ENCODE data around the gene GABBR2.

- TF ChIP-seq RBBP5 (IDR thresholded peaks at IDR 0.05; ENCODE audit: borderline replicate concordance, low read depth, low read length): no peak
- peak in 1 of 3 experiments; percentile 40; a peak in 3 of 4 replicates for TF ChIP-seq CTCF (IDR thresholded peaks at IDR 0.05; ENCODE audit: control extremely low read depth in 1 of 3, insufficient read depth in 1 of 3, low read depth in 1 of 3, low read length in 3 of 3)
- TF ChIP-seq TCF12 (IDR thresholded peaks at IDR 0.05; ENCODE audit: low read depth, low read length): no peak
- TF ChIP-seq CHD2 (IDR thresholded peaks at IDR 0.05; ENCODE audit: low read length): no peak
- no peak for TF ChIP-seq EZH2 (IDR thresholded peaks at IDR 0.05; ENCODE audit: low read depth, low read length, severe bottlenecking)
- no peak for TF ChIP-seq ATF3 (IDR thresholded peaks at IDR 0.05; ENCODE audit: insufficient read depth, low read depth, low read length)
- TF ChIP-seq FOSL1 (IDR thresholded peaks at IDR 0.05; ENCODE audit: insufficient read depth, low read depth, low read length): no peak
- TF ChIP-seq ZNF274 (IDR thresholded peaks at IDR 0.05; ENCODE audit: borderline replicate concordance, extremely low read depth, low read length): no peak
- no peak for TF ChIP-seq JUND (IDR thresholded peaks at IDR 0.05; ENCODE audit: low read length)
- no peak for TF ChIP-seq POLR2A (IDR thresholded peaks at IDR 0.05; ENCODE audit: control extremely low read depth in 1 of 2, low read depth in 2 of 2, low read length in 2 of 2)
- TF ChIP-seq SIN3A (conservative IDR thresholded peaks at IDR 0.05 in 1 of 2, IDR thresholded peaks at IDR 0.05 in 1 of 2; ENCODE audit: low read depth in 1 of 2, low read length in 2 of 2): no peak
- TF ChIP-seq CEBPB (IDR thresholded peaks at IDR 0.05; ENCODE audit: low read depth, low read length): no peak
Measured at GRCh38 chr9:98410185-98410697, 298.5 kb downstream of the GABBR2 start.

Measured in H1 (cell line).